H9 (cell line): Measurements from ENCODE around the gene RIOX2. TPM values are rescaled to one million over a fixed set of nuclear protein-coding genes. Genes with fewer than 3 reads are reported as not detected.

Experiments
- DNase-seq: peaks from one replicate; pipeline ENCODE4 v3.0.0-alpha.2; 2017
- H2AFZ ChIP-seq: one replicate; pipeline ENCODE4 v1.6.1; 2013; ENCODE audit warnings: mild to moderate bottlenecking, low read length, control low read depth, moderate library complexity
- H2AK5ac ChIP-seq: 2 replicates; pipeline ENCODE4 v1.6.1; 2013; ENCODE audit warnings: low read length, control low read depth, mixed read lengths; ENCODE audit not compliant: insufficient read length
- H2BK120ac ChIP-seq: one replicate; pipeline ENCODE4 v1.6.1; 2013; ENCODE audit warnings: low read depth, mild to moderate bottlenecking, low read length, control low read depth, inconsistent platforms; ENCODE audit not compliant: poor library complexity, severe bottlenecking
- H2BK12ac ChIP-seq: 2 replicates; pipeline ENCODE4 v1.6.1; 2013; ENCODE audit warnings: low read length, control low read depth, mixed read lengths, low read depth; ENCODE audit not compliant: insufficient read length
- H2BK15ac ChIP-seq: 2 replicates; pipeline ENCODE4 v1.6.1; 2013; ENCODE audit warnings: low read depth, low read length, control low read depth
- H2BK20ac ChIP-seq: one replicate; pipeline ENCODE4 v1.6.1; 2013; ENCODE audit warnings: low read depth, mild to moderate bottlenecking, low read length, control low read depth, inconsistent platforms; ENCODE audit not compliant: poor library complexity, severe bottlenecking
- H2BK5ac ChIP-seq: 2 replicates; pipeline ENCODE4 v1.6.1; 2013; ENCODE audit warnings: low read length, control low read depth, mixed read lengths; ENCODE audit not compliant: insufficient read length
- H3K14ac ChIP-seq: 2 replicates; pipeline ENCODE4 v1.6.1; 2013; ENCODE audit warnings: low read length, control low read depth; ENCODE audit not compliant: insufficient read depth
- H3K18ac ChIP-seq: 2 replicates; pipeline ENCODE4 v1.6.1; 2013; ENCODE audit warnings: low read depth, mild to moderate bottlenecking, mixed read lengths, low read length, control low read depth; ENCODE audit not compliant: insufficient read length
- H3K23ac ChIP-seq: 2 replicates; pipeline ENCODE4 v1.6.1; 2013; ENCODE audit warnings: low read length, control low read depth, mixed read lengths, low read depth; ENCODE audit not compliant: insufficient read length
- H3K23me2 ChIP-seq: 2 replicates; pipeline ENCODE4 v1.6.1; 2013; ENCODE audit warnings: low read depth, mild to moderate bottlenecking, mixed read lengths, low read length, control low read depth; ENCODE audit not compliant: insufficient read length, poor library complexity, severe bottlenecking
- H3K27ac ChIP-seq: 2 replicates; pipeline ENCODE4 v1.5.1; 2013; ENCODE audit warnings: low read length, control low read depth, mixed read lengths, low read depth; ENCODE audit not compliant: insufficient read length
- H3K27me3 ChIP-seq: 2 replicates; pipeline ENCODE4 v1.6.1; 2013; ENCODE audit warnings: low read length, control low read depth, inconsistent platforms; ENCODE audit not compliant: insufficient read depth
- H3K4ac ChIP-seq: 2 replicates; pipeline ENCODE4 v1.6.1; 2013; ENCODE audit warnings: low read depth, mild to moderate bottlenecking, control low read depth, inconsistent platforms, low read length, moderate library complexity
- H3K4me1 ChIP-seq: 2 replicates; pipeline ENCODE4 v1.6.1; 2013; ENCODE audit warnings: low read length, control low read depth, inconsistent platforms; ENCODE audit not compliant: insufficient read depth
- H3K4me2 ChIP-seq: 2 replicates; pipeline ENCODE4 v1.6.1; 2013; ENCODE audit warnings: low read length, control low read depth, mixed read lengths; ENCODE audit not compliant: insufficient read length, insufficient read depth
- H3K56ac ChIP-seq: 2 replicates; pipeline ENCODE4 v1.6.1; 2013; ENCODE audit warnings: low read depth, mild to moderate bottlenecking, mixed read lengths, low read length, control low read depth; ENCODE audit not compliant: insufficient read length
- H3K79me1 ChIP-seq: 2 replicates; pipeline ENCODE4 v1.6.1; 2013; ENCODE audit warnings: low read depth, mild to moderate bottlenecking, moderate library complexity, low read length, control low read depth, inconsistent platforms; ENCODE audit not compliant: insufficient read depth, poor library complexity, severe bottlenecking
- H3K79me2 ChIP-seq: 2 replicates; pipeline ENCODE4 v1.6.1; 2013; ENCODE audit warnings: low read length, control low read depth, inconsistent platforms; ENCODE audit not compliant: insufficient read depth
- H3K9ac ChIP-seq: 2 replicates; pipeline ENCODE4 v1.6.1; 2013; ENCODE audit warnings: low read length, control low read depth, mixed read lengths; ENCODE audit not compliant: insufficient read length; ENCODE audit errors: extremely low read depth
- H3K9me3 ChIP-seq: one replicate; pipeline ENCODE4 v1.6.1; 2013; ENCODE audit warnings: low read depth, low read length, inconsistent platforms; ENCODE audit not compliant: control insufficient read depth
- H3T11ph ChIP-seq: one replicate; pipeline ENCODE4 v1.6.1; 2013; ENCODE audit warnings: mild to moderate bottlenecking, low read length, control low read depth, inconsistent platforms
- H4K20me1 ChIP-seq: one replicate; pipeline ENCODE4 v1.6.1; 2013; ENCODE audit not compliant: control insufficient read depth, insufficient read length, insufficient read depth
- H4K5ac ChIP-seq: 2 replicates; pipeline ENCODE4 v1.6.1; 2013; ENCODE audit warnings: low read depth, mild to moderate bottlenecking, mixed read lengths, low read length, control low read depth; ENCODE audit not compliant: insufficient read length
- H4K8ac ChIP-seq: replicated peaks from 2 replicates; pipeline ENCODE4 v1.6.1; 2013; ENCODE audit warnings: low read length, control low read depth, mixed read lengths, low read depth; ENCODE audit not compliant: insufficient read length
- H4K91ac ChIP-seq: 2 replicates; pipeline ENCODE4 v1.6.1; 2013; ENCODE audit warnings: low read depth, mild to moderate bottlenecking, moderate library complexity, mixed read lengths, low read length, control low read depth; ENCODE audit not compliant: insufficient read length
- H3K27ac Mint-ChIP-seq, 3 experiments: 2 replicates in 2 of 3; 3 replicates in 1 of 3; pipeline ENCODE4 v1.8.0; 2020 to 2021; ENCODE audit warnings: mixed read lengths in 3 of 3, mild to moderate bottlenecking in 1 of 3, moderate library complexity in 1 of 3
- H3K27me3 Mint-ChIP-seq: 2 replicates; pipeline ENCODE4 v1.8.0; 2021; ENCODE audit warnings: low read depth, mild to moderate bottlenecking, moderate library complexity, mixed read lengths
- H3K36me3 Mint-ChIP-seq, 3 experiments: 2 replicates in 2 of 3; 3 replicates in 1 of 3; pipeline ENCODE4 v1.8.0; 2020 to 2021; ENCODE audit warnings: low read depth in 3 of 3, mixed read lengths in 3 of 3; ENCODE audit not compliant: insufficient read depth in 1 of 3
- H3K4me1 Mint-ChIP-seq, 2 experiments: 2 replicates each; pipeline ENCODE4 v1.8.0; 2020; ENCODE audit warnings: mixed read lengths in 2 of 2
- H3K4me3 Mint-ChIP-seq, 2 experiments: 2 replicates in 1 of 2; 3 replicates in 1 of 2; pipeline ENCODE4 v1.8.0; 2020 to 2021; ENCODE audit warnings: mild to moderate bottlenecking in 2 of 2, mixed read lengths in 2 of 2, moderate library complexity in 1 of 2
- H3K9me3 Mint-ChIP-seq, 2 experiments: 2 replicates in 1 of 2; 3 replicates in 1 of 2; pipeline ENCODE4 v1.8.0; 2020; ENCODE audit warnings: mild to moderate bottlenecking in 2 of 2, mixed read lengths in 2 of 2, moderate library complexity in 1 of 2
- WGBS: extraction: QIAGEN DNeasy Blood & Tissue Kit; methylation state at CpG from one replicate; pipeline ENCODE4 v1.1.7; 2013; ENCODE audit warnings: missing lambda C conversion rate, low lambda C conversion rate, mixed read lengths; ENCODE audit not compliant: insufficient read length; ENCODE audit errors: extremely low coverage; 5-methylcytosine and 5-hydroxymethylcytosine counted together
- total RNA-seq: library from RNA; stranded (reverse); gene quantifications from 2 replicates; pipeline ENCODE4 v1.2.1, GENCODE V29; 2021
- TF ChIP-seq, protein P1 (sequence below): fragments of 200-600 bp; sonication (generic); conservative IDR thresholded peaks from 3 replicates; pipeline ENCODE4 v1.8.0; 2021; ENCODE audit warnings: antibody characterized with exemption, mild to moderate bottlenecking

RIOX2 gene
- total RNA-seq, 1 experiment from 2014 or later: 15.5 TPM

DNA sequence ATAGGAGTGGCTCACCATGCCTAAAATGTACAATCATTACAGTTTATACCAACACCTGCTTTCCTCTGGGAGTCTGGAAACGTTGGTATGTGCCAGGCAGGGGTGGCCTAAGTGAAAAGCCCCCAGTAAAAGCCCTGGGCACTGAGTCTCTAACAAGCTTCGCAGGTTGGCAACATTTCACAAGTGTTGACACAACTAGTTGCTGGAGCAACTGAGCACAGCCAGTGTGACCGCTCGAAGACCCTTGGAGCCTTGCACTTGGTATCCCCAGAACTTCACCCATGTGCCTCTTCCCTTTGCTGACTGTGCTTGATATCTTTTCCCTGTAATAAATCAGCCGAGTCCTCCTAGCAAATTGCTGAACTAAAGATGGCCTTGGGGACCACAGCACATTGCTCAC, 2.7 kb downstream of the RIOX2 start:
- Mint-ChIP-seq H3K4me1 (peaks cover 7% of the 10 kb centered on the region in 2 experiments; a peak in 3 of 4 replicates), H3K9me3 (no peaks in the 10 kb centered on the region), H3K27me3 (peaks cover 28% of the 10 kb centered on the region), H3K4me3 (no peak overlapping the region), H3K36me3 (peaks cover 0 to 3% (median 0%) of the 10 kb centered on the region in 3 experiments; a peak in 2 of 7 replicates), H3K27ac (no peak overlapping the region)
- H2BK15ac ChIP-seq: no peak overlapping the region
- H3K18ac ChIP-seq: no peak overlapping the region
- H3K9me3 ChIP-seq: no peaks in the 10 kb centered on the region
- H3K27me3 ChIP-seq: no peaks in the 10 kb centered on the region
- H2BK120ac ChIP-seq: no peak overlapping the region
- H4K5ac ChIP-seq: no peak overlapping the region
- no peak overlapping the region for H3K9ac ChIP-seq
- no peak overlapping the region for H3K27ac ChIP-seq
- no peak overlapping the region for H3K4ac ChIP-seq
- no peak overlapping the region for H3T11ph ChIP-seq
- no peak overlapping the region for H2AFZ ChIP-seq
- no CpG with 5 or more reads among the region's 5 CpGs for WGBS
- no peaks in the 10 kb centered on the region for H4K20me1 ChIP-seq
- TF ChIP-seq, protein P1, sequence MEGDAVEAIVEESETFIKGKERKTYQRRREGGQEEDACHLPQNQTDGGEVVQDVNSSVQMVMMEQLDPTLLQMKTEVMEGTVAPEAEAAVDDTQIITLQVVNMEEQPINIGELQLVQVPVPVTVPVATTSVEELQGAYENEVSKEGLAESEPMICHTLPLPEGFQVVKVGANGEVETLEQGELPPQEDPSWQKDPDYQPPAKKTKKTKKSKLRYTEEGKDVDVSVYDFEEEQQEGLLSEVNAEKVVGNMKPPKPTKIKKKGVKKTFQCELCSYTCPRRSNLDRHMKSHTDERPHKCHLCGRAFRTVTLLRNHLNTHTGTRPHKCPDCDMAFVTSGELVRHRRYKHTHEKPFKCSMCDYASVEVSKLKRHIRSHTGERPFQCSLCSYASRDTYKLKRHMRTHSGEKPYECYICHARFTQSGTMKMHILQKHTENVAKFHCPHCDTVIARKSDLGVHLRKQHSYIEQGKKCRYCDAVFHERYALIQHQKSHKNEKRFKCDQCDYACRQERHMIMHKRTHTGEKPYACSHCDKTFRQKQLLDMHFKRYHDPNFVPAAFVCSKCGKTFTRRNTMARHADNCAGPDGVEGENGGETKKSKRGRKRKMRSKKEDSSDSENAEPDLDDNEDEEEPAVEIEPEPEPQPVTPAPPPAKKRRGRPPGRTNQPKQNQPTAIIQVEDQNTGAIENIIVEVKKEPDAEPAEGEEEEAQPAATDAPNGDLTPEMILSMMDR: no peak
- H2AK5ac ChIP-seq: no peak overlapping the region
- H3K4me2 ChIP-seq: no peak overlapping the region
- no peak overlapping the region for H3K14ac ChIP-seq
- no peaks in the 10 kb centered on the region for H3K79me2 ChIP-seq
- no peaks in the 10 kb centered on the region for H3K79me1 ChIP-seq
- no peak for DNase-seq
- H4K91ac ChIP-seq: no peak overlapping the region
- H4K8ac ChIP-seq: no peak overlapping the region
- H3K4me1 ChIP-seq: no peaks in the 10 kb centered on the region
- H3K56ac ChIP-seq: no peak overlapping the region
- no peak overlapping the region for H2BK20ac ChIP-seq
- peaks cover 5% of the 10 kb centered on the region for H3K23me2 ChIP-seq
- no peak overlapping the region for H3K23ac ChIP-seq
- no peak overlapping the region for H2BK12ac ChIP-seq
- H2BK5ac ChIP-seq: no peak overlapping the region
